Esophagus squamous epithelium (tissue), 5 donors: Measurements from ENCODE around the gene BRD9. TPM values are rescaled to one million over a fixed set of nuclear protein-coding genes. Genes with fewer than 3 reads are reported as not detected.

Experiments
- DNase-seq: peaks from one replicate; lab custom pipeline; 2025; lab: John Stamatoyannopoulos, UW
- H3K27ac ChIP-seq, 4 donors: fragments of 200-600 bp; sonication (generic); one replicate each; pipeline ENCODE4 v1.5.1; 2016 to 2019; ENCODE audit warnings: mild to moderate bottlenecking in 1 of 4
- H3K27me3 ChIP-seq, 4 donors: fragments of 200-600 bp; sonication (generic); 1 replicate in 3 of 4; 2 replicates in 1 of 4; pipeline versions ENCODE4 v1.5.1 to v1.6.0; 2017 to 2021; ENCODE audit warnings: antibody characterized with exemption in 1 of 4
- H3K36me3 ChIP-seq, 3 donors: fragments of 200-600 bp; sonication (generic); one replicate each; pipeline ENCODE4 v1.5.1; 2016 to 2019
- H3K4me1 ChIP-seq, 3 donors: fragments of 200-600 bp; sonication (generic); one replicate each; pipeline ENCODE4 v1.5.1; 2017 to 2019
- H3K4me3 ChIP-seq, 4 donors: fragments of 200-600 bp; sonication (generic); 1 replicate in 3 of 4; 2 replicates in 1 of 4; pipeline ENCODE4 v1.5.1; 2016 to 2019; ENCODE audit warnings: mild to moderate bottlenecking in 2 of 4, moderate library complexity in 1 of 4
- H3K9me3 ChIP-seq, 3 donors: fragments of 200-600 bp; sonication (generic); one replicate each; pipeline ENCODE4 v1.5.1; 2016 to 2019
- POLR2A ChIP-seq, 4 donors: fragments of 450-650 bp; IDR thresholded peaks; one replicate each; pipeline ENCODE4 v1.6.1; 2017; ENCODE audit warnings: antibody characterized with exemption in 4 of 4, mild to moderate bottlenecking in 4 of 4, moderate library complexity in 3 of 4
- WGBS, 2 donors: methylation state at CpG; one replicate each; pipeline ENCODE4 v1.1.5; 2018; 5-methylcytosine and 5-hydroxymethylcytosine counted together
- intact Hi-C: fragments of 100-400 bp; cut with DNase I; formaldehyde crosslinking; loops from one replicate; pipeline ENCODE4 v1.15.0; 2022
- total RNA-seq, 4 donors: library from RNA; depleted of rRNA; stranded (reverse); fragments of >200 nt; gene quantifications; one replicate each; pipeline ENCODE4 v1.1.0, GENCODE V29; 2016
- TF ChIP-seq, protein P1 (sequence below), 6 experiments: fragments of 450-650 bp in 4 of 6; fragments of 200-600 bp in 2 of 6; sonication (generic) in 2 of 6; IDR thresholded peaks; one replicate each; pipeline ENCODE4 v1.5.1; 2016 to 2019; ENCODE audit warnings: antibody characterized with exemption in 6 of 6, mild to moderate bottlenecking in 4 of 6, moderate library complexity in 4 of 6
- donor health status: DM: yes; HTN: yes; CAD: no.

BRD9 gene
- total RNA-seq, 4 donors from 2014 or later = 16.1 to 35.7 (median 22.3) TPM

DNA sequence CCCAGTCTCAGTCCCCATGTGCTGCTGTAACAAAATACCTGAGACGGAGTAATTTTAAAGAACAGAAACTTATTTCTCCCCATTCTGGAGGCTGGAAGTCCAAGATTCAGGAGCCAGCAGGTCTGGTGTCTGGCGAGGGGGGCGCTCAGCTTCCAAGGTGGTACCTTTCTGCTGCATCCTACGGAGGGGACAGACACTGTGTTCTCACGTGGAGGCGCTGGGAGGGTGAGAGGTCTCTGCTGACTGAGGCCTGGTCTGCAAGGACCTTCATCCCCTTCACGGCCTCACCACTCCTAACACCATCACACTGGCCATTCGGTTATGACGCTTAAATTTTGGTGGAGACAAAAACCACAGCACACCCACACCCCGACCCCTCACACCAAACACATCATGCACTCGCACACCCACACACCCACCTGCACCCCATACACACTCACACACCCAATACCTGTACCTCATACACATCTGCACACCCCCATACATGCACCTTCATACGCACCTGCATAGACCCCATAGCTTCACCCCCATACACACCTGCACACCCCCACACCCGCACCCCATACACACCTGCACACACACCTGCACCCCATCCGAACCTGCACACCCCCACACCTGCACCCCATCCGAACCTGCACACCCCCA, 32.0 kb downstream of the BRD9 start:
- intact Hi-C loops = no loop called here
- TF ChIP-seq, protein P1, sequence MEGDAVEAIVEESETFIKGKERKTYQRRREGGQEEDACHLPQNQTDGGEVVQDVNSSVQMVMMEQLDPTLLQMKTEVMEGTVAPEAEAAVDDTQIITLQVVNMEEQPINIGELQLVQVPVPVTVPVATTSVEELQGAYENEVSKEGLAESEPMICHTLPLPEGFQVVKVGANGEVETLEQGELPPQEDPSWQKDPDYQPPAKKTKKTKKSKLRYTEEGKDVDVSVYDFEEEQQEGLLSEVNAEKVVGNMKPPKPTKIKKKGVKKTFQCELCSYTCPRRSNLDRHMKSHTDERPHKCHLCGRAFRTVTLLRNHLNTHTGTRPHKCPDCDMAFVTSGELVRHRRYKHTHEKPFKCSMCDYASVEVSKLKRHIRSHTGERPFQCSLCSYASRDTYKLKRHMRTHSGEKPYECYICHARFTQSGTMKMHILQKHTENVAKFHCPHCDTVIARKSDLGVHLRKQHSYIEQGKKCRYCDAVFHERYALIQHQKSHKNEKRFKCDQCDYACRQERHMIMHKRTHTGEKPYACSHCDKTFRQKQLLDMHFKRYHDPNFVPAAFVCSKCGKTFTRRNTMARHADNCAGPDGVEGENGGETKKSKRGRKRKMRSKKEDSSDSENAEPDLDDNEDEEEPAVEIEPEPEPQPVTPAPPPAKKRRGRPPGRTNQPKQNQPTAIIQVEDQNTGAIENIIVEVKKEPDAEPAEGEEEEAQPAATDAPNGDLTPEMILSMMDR (IDR thresholded peaks at IDR 0.05) = no peak
- TF ChIP-seq POLR2A (IDR thresholded peaks at IDR 0.05) = no peak
- Histone ChIP-seq H3K27me3 (no peaks in the 10 kb centered on the region), H3K36me3 (peaks cover 0 to 43% (median 15%) of the 10 kb centered on the region in 3 donors), H3K4me3 (no peak overlapping the region), H3K27ac (no peak overlapping the region), H3K9me3 (no peaks in the 10 kb centered on the region), H3K4me1 (peaks cover 0 to 10% (median 4%) of the 10 kb centered on the region in 3 donors)
- DNase-seq = no peak
- 89% methylated on average over 13 to 15 of the region's 15 CpGs for WGBS, 2 donors

DNA sequence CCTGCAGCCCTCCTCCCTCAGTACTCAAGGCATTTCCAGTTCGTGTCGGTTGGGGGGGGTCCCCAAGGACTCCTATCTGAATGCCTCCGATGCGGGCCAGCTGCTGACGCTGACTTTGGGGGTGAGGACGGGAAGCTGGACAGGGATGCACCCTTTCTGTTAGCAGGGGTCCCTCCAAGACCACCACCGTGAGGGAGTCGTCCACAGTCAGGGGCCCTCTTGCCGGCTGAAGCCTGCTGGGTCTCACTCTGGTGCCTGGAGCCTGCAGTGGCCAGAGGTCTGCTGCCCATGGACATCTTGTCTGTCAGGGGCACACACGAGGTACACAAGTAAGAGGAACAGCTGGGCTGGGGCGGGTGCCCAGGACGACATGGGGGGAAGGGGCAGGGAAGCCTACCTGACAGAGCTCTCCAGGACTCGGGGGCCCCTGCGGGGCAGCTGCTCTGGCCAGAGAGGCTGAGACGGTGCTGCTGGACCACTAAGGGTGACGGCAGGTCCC, 32.8 kb downstream of the BRD9 start:
- Histone ChIP-seq H3K36me3 (peaks cover 0 to 35% (median 15%) of the 10 kb centered on the region in 3 donors), H3K4me3 (no peak overlapping the region), H3K27me3 (no peaks in the 10 kb centered on the region), H3K4me1 (peaks cover 0 to 10% (median 4%) of the 10 kb centered on the region in 3 donors), H3K9me3 (no peaks in the 10 kb centered on the region), H3K27ac (no peak overlapping the region)
- 84 to 89% methylated on average over 6 to 9 of the region's 16 CpGs for WGBS, 2 donors
- intact Hi-C loops = no loop called here
- TF ChIP-seq, protein P1 (IDR thresholded peaks at IDR 0.05) = no peak
- no peak for TF ChIP-seq POLR2A (IDR thresholded peaks at IDR 0.05)
- no peak for DNase-seq

DNA sequence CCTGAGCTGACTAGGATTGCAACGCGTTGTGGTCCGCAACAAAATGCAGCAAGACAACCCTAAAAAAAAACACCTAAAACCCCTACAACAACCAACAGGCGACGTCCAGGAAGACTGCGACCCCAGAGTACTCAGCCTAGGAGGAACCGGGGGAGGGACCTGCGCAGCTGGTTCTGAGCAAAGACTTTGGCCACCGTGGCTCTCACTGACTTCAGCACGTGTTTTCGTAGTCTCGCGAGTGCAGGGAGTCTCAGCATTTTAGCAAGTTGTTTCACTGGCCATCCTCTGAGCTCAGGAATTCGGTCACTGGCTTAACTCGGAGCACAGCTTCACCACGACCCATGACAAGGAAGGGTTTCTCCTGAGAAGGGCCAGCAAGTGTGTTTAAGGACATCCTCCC, 33.2 kb downstream of the BRD9 start:
- no peaks in the 10 kb centered on the region for H3K9me3 ChIP-seq
- no peak overlapping the region for H3K27ac ChIP-seq
- peaks cover 0 to 31% (median 10%) of the 10 kb centered on the region in 3 donors for H3K36me3 ChIP-seq
- H3K4me3 ChIP-seq = no peak overlapping the region
- WGBS, 2 donors = 79 to 87% methylated on average over 5 to 11 of the region's 16 CpGs
- intact Hi-C loops = no loop called here
- TF ChIP-seq POLR2A (IDR thresholded peaks at IDR 0.05) = no peak
- TF ChIP-seq, protein P1 (IDR thresholded peaks at IDR 0.05) = no peak
- H3K4me1 ChIP-seq = peaks cover 0 to 10% (median 4%) of the 10 kb centered on the region in 3 donors
- H3K27me3 ChIP-seq = no peaks in the 10 kb centered on the region
- no peak for DNase-seq

DNA sequence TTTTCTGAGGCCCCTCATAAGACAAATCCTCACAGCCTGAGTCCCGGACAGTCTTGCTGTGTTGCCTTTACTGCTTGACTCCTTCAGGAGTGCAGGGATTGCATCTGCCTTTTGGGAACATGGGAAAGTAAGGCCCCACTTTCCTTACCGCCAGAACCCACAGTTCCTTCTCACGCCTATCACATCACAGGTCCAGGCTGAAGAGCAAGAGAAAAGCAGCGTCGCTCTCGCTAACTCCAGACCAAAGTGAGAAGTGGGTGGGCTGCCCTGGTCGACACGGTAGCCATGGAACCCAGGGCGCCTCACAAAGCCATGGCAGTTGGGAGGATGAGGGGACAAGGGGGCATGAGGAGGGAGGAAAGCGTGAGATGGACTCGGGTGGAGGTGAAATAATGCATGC, 33.9 kb downstream of the BRD9 start:
- no peak for TF ChIP-seq POLR2A (IDR thresholded peaks at IDR 0.05)
- TF ChIP-seq, protein P1 (IDR thresholded peaks at IDR 0.05) = no peak
- WGBS, 2 donors = 79 to 88% methylated on average over 3 to 11 of the region's 11 CpGs
- no peak for DNase-seq
- Histone ChIP-seq H3K27me3 (peaks cover 0 to under 1% (median 0%) of the 10 kb centered on the region in 4 donors), H3K27ac (no peak overlapping the region), H3K4me3 (no peak overlapping the region), H3K36me3 (peaks cover 0 to 24% (median 4%) of the 10 kb centered on the region in 3 donors), H3K4me1 (peaks cover 0 to 10% (median 4%) of the 10 kb centered on the region in 3 donors), H3K9me3 (no peaks in the 10 kb centered on the region)
- intact Hi-C loops = no loop called here
